ENCODE data around the gene MXRA7. TPM values are rescaled to one million over a fixed set of nuclear protein-coding genes. Genes with fewer than 3 reads are reported as not detected.
A peak's percentile ranks its signal among the peaks of the same experiment; 100 is the strongest.

MXRA7 gene
- total and polyA plus RNA-seq, 9 donors, result 107 to 759 (median 187) TPM

DNA sequence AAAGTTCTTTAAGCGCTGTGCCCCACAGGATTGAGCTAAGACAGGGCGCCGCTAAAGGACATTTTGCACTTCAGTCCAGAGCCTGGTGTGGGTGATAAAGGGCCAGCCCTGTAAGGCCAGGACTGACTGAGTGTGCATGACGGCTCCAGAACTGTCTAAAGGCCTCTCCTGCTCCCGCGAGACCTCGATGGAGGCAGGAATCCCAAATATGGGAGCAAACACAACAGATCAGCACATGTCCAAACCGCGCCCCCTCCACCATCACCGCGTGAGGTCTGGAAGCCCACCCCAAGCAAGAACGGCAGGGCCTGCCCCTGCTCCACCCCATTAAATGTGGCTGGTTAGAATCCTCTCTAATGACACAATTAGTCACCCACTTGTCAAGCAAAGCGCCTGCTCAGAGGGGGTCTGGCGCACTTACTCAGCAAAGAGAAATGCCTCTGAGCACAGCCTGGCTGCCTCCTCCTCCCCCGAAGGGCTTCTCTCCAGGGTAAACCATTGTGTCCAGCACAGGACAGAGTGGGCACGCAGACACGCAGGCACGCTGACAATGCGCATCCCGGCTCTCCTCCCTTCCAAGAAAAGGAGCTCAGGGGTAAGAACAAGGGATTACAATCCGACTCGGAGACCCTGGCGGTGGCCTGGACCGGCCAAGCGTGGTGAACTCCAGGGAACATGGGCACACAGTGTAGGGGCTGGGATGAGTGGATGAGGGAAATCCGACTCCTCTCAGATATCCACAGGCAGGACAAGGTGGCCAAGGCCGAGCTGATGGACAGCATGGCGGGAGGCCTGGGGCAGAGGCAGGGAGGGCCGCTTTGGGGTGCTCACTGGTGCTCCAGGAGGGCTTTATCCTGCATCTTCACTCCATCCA lies 1.5 kb downstream of the MXRA7 start:
- Histone ChIP-seq H3K27me3 (no peaks in the 10 kb centered on the region), H3K4me3 (peak overlapping the region; percentile 87), H3K9me3 (no peaks in the 10 kb centered on the region), H3K27ac (peak overlapping the region; percentile 77 to 93), H3K4me1 (ENCODE audit: insufficient read depth) (peaks cover 18% of the 10 kb centered on the region), H3K36me3 (no peaks in the 10 kb centered on the region)
- intact Hi-C loops (cut with DNase I), result loop anchor here in 1 of 4 donors (10.0 kb wide), 1 partner anchor 175 kb away; the partner anchor contains the start of gene CYGB
- 9 to 23% (median 10%) methylated on average over 29 of the region's 29 CpGs for WGBS, 3 donors
- peak; percentile 78 to 87 (median 82) for DNase-seq
- TF ChIP-seq EP300 (IDR thresholded peaks at IDR 0.05) (peak; percentile 45), POLR2A (IDR thresholded peaks at IDR 0.05) (peak; percentile 36)
- TF ChIP-seq, protein P1, sequence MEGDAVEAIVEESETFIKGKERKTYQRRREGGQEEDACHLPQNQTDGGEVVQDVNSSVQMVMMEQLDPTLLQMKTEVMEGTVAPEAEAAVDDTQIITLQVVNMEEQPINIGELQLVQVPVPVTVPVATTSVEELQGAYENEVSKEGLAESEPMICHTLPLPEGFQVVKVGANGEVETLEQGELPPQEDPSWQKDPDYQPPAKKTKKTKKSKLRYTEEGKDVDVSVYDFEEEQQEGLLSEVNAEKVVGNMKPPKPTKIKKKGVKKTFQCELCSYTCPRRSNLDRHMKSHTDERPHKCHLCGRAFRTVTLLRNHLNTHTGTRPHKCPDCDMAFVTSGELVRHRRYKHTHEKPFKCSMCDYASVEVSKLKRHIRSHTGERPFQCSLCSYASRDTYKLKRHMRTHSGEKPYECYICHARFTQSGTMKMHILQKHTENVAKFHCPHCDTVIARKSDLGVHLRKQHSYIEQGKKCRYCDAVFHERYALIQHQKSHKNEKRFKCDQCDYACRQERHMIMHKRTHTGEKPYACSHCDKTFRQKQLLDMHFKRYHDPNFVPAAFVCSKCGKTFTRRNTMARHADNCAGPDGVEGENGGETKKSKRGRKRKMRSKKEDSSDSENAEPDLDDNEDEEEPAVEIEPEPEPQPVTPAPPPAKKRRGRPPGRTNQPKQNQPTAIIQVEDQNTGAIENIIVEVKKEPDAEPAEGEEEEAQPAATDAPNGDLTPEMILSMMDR (IDR thresholded peaks at IDR 0.05), result no peak

DNA sequence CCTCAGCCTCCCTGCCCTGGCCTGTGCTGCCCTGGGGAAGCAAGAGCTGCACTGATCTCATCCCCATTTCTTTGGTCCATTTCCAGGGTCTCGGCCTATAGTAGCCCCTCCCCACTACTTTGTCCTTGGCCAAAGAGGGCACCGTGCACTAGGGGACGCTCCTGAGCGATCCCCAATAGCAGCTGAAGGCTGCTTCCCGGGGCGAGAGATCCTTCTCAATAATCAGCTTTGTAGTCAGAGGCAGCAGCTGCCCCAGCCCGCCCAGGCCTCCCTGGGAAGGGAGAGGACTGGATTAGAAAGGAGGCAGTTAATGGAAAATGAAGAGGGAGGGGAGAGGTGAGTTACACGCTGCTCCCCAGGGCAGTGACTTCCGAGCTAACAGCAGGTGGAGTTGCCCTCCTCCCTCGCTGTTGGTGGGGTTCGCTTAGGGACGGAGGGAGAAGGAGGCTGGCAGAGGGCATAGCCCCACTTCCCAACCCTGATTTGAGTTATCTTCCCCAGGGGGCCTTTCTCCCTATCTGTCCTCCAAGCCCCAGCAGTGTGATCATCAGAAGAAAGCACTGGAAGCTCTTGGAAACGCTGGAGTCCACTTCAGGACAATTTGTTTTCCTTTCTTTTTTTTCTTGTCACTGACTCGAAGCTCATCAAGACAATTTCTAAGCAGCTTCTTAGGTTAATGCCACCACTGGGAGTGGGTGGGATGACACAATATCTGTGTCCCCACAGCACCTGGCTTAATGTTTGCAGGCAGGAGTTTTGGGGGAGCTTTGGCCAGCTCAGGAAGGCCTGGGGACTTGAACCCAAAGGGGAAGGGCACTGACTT lies 2.6 kb downstream of the MXRA7 start:
- intact Hi-C loops (cut with DNase I), result loop anchor here in 1 of 4 donors (10.0 kb wide), 1 partner anchor 173 kb away; the partner anchor contains the start of gene CYGB
- peak in 1 of 5 donors; percentile 53 for DNase-seq

DNA sequence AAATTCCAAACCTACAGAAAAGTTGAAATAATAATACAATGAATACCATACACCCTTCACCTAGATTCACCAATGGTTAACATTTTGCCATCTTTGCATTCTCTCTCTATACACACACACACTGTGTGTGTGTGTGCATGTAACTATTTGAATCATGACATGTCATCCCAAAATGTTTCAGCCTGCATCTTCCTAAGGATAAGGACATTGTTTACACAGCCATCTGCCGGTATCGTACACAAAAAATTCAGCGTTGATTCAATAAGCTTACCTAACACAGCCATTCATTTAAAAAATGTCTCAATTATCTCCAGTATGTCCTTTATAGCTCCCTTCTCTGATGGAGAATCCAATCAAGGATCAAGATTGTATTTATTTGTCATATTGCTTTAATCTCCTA lies 3.9 kb downstream of the MXRA7 start:
- Histone ChIP-seq H3K9me3 (no peaks in the 10 kb centered on the region), H3K4me3 (no peak overlapping the region), H3K27ac (no peak overlapping the region), H3K4me1 (ENCODE audit: insufficient read depth) (peaks cover 26% of the 10 kb centered on the region), H3K36me3 (no peaks in the 10 kb centered on the region), H3K27me3 (no peaks in the 10 kb centered on the region)
- DNase-seq, result no peak
- WGBS, 3 donors, result 73 to 84% (median 77%) methylated on average over 3 of the region's 3 CpGs
- intact Hi-C loops (cut with DNase I), result loop anchor here in 1 of 4 donors (10.0 kb wide), 1 partner anchor 172 kb away; the partner anchor contains the start of gene CYGB
- TF ChIP-seq EP300 (IDR thresholded peaks at IDR 0.05), result no peak
- TF ChIP-seq, protein P1 (IDR thresholded peaks at IDR 0.05), result no peak
- TF ChIP-seq POLR2A (IDR thresholded peaks at IDR 0.05), result no peak

More for the DNA sequence above, 2.6 kb downstream of the MXRA7 start:
- Histone ChIP-seq H3K36me3 (no peaks in the 10 kb centered on the region), H3K27me3 (no peaks in the 10 kb centered on the region), H3K9me3 (no peaks in the 10 kb centered on the region), H3K4me1 (ENCODE audit: insufficient read depth) (peaks cover 18% of the 10 kb centered on the region), H3K4me3 (peak overlapping the region; percentile 87), H3K27ac (peak overlapping the region; percentile 52 to 77)
- WGBS, 3 donors, result 41 to 51% (median 44%) methylated on average over 14 of the region's 14 CpGs
- TF ChIP-seq POLR2A (IDR thresholded peaks at IDR 0.05) (no peak), EP300 (IDR thresholded peaks at IDR 0.05) (no peak)
- TF ChIP-seq, protein P1 (IDR thresholded peaks at IDR 0.05), result no peak

DNA sequence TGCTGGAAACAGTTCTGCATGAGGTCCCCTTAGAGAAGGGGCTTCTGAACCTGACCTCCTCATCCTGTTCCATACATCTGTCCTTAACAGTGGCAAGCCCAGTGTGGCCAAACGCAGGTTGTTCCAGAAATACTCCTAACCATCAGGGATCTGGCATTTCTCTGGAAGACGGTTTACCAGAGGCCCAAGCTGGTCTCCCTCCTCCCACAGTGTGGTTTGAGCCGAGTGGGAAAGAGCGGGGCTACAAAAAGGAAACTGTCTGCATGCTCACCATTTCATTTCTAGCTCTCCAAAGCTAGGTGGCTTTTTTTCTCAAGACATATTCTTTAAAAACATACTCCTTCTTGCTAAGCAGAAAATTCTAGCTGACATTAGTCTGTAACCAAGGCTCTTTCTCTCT lies 6.0 kb downstream of the MXRA7 start:
- no peaks in the 10 kb centered on the region for H3K27me3 ChIP-seq
- no peaks in the 10 kb centered on the region for H3K36me3 ChIP-seq
- no peaks in the 10 kb centered on the region for H3K9me3 ChIP-seq
- 47 to 56% (median 48%) methylated on average over 4 of the region's 4 CpGs for WGBS, 3 donors
- intact Hi-C loops (cut with DNase I), result loop anchor here in 1 of 4 donors (10.0 kb wide), 1 partner anchor 170 kb away; the partner anchor contains the start of gene CYGB
- no peak overlapping the region for H3K27ac ChIP-seq
- H3K4me3 ChIP-seq, result no peak overlapping the region
- DNase-seq, result no peak
- H3K4me1 ChIP-seq (ENCODE audit: insufficient read depth), result peaks cover 34% of the 10 kb centered on the region
- TF ChIP-seq, protein P1 (IDR thresholded peaks at IDR 0.05), result no peak
- TF ChIP-seq POLR2A (IDR thresholded peaks at IDR 0.05), result no peak
